H9 (cell line): ENCODE measurements around the gene XPNPEP2. TPM values are rescaled to one million over a fixed set of nuclear protein-coding genes. Genes with fewer than 3 reads are reported as not detected.

Experiments used
- DNase-seq: peaks from one replicate; pipeline ENCODE4 v3.0.0-alpha.2; 2017
- H2AFZ ChIP-seq: one replicate; pipeline ENCODE4 v1.6.1; 2013; ENCODE audit warnings: mild to moderate bottlenecking, low read length, control low read depth, moderate library complexity
- H2AK5ac ChIP-seq: 2 replicates; pipeline ENCODE4 v1.6.1; 2013; ENCODE audit warnings: low read length, control low read depth, mixed read lengths; ENCODE audit not compliant: insufficient read length
- H2BK120ac ChIP-seq: one replicate; pipeline ENCODE4 v1.6.1; 2013; ENCODE audit warnings: low read depth, mild to moderate bottlenecking, low read length, control low read depth, inconsistent platforms; ENCODE audit not compliant: poor library complexity, severe bottlenecking
- H2BK12ac ChIP-seq: 2 replicates; pipeline ENCODE4 v1.6.1; 2013; ENCODE audit warnings: low read length, control low read depth, mixed read lengths, low read depth; ENCODE audit not compliant: insufficient read length
- H2BK15ac ChIP-seq: 2 replicates; pipeline ENCODE4 v1.6.1; 2013; ENCODE audit warnings: low read depth, low read length, control low read depth
- H2BK20ac ChIP-seq: one replicate; pipeline ENCODE4 v1.6.1; 2013; ENCODE audit warnings: low read depth, mild to moderate bottlenecking, low read length, control low read depth, inconsistent platforms; ENCODE audit not compliant: poor library complexity, severe bottlenecking
- H2BK5ac ChIP-seq: 2 replicates; pipeline ENCODE4 v1.6.1; 2013; ENCODE audit warnings: low read length, control low read depth, mixed read lengths; ENCODE audit not compliant: insufficient read length
- H3K14ac ChIP-seq: 2 replicates; pipeline ENCODE4 v1.6.1; 2013; ENCODE audit warnings: low read length, control low read depth; ENCODE audit not compliant: insufficient read depth
- H3K18ac ChIP-seq: 2 replicates; pipeline ENCODE4 v1.6.1; 2013; ENCODE audit warnings: low read depth, mild to moderate bottlenecking, mixed read lengths, low read length, control low read depth; ENCODE audit not compliant: insufficient read length
- H3K23ac ChIP-seq: 2 replicates; pipeline ENCODE4 v1.6.1; 2013; ENCODE audit warnings: low read length, control low read depth, mixed read lengths, low read depth; ENCODE audit not compliant: insufficient read length
- H3K23me2 ChIP-seq: 2 replicates; pipeline ENCODE4 v1.6.1; 2013; ENCODE audit warnings: low read depth, mild to moderate bottlenecking, mixed read lengths, low read length, control low read depth; ENCODE audit not compliant: insufficient read length, poor library complexity, severe bottlenecking
- H3K27ac ChIP-seq: 2 replicates; pipeline ENCODE4 v1.5.1; 2013; ENCODE audit warnings: low read length, control low read depth, mixed read lengths, low read depth; ENCODE audit not compliant: insufficient read length
- H3K27me3 ChIP-seq: 2 replicates; pipeline ENCODE4 v1.6.1; 2013; ENCODE audit warnings: low read length, control low read depth, inconsistent platforms; ENCODE audit not compliant: insufficient read depth
- H3K4ac ChIP-seq: 2 replicates; pipeline ENCODE4 v1.6.1; 2013; ENCODE audit warnings: low read depth, mild to moderate bottlenecking, control low read depth, inconsistent platforms, low read length, moderate library complexity
- H3K4me1 ChIP-seq: 2 replicates; pipeline ENCODE4 v1.6.1; 2013; ENCODE audit warnings: low read length, control low read depth, inconsistent platforms; ENCODE audit not compliant: insufficient read depth
- H3K4me2 ChIP-seq: 2 replicates; pipeline ENCODE4 v1.6.1; 2013; ENCODE audit warnings: low read length, control low read depth, mixed read lengths; ENCODE audit not compliant: insufficient read length, insufficient read depth
- H3K56ac ChIP-seq: 2 replicates; pipeline ENCODE4 v1.6.1; 2013; ENCODE audit warnings: low read depth, mild to moderate bottlenecking, mixed read lengths, low read length, control low read depth; ENCODE audit not compliant: insufficient read length
- H3K79me1 ChIP-seq: 2 replicates; pipeline ENCODE4 v1.6.1; 2013; ENCODE audit warnings: low read depth, mild to moderate bottlenecking, moderate library complexity, low read length, control low read depth, inconsistent platforms; ENCODE audit not compliant: insufficient read depth, poor library complexity, severe bottlenecking
- H3K79me2 ChIP-seq: 2 replicates; pipeline ENCODE4 v1.6.1; 2013; ENCODE audit warnings: low read length, control low read depth, inconsistent platforms; ENCODE audit not compliant: insufficient read depth
- H3K9ac ChIP-seq: 2 replicates; pipeline ENCODE4 v1.6.1; 2013; ENCODE audit warnings: low read length, control low read depth, mixed read lengths; ENCODE audit not compliant: insufficient read length; ENCODE audit errors: extremely low read depth
- H3K9me3 ChIP-seq: one replicate; pipeline ENCODE4 v1.6.1; 2013; ENCODE audit warnings: low read depth, low read length, inconsistent platforms; ENCODE audit not compliant: control insufficient read depth
- H3T11ph ChIP-seq: one replicate; pipeline ENCODE4 v1.6.1; 2013; ENCODE audit warnings: mild to moderate bottlenecking, low read length, control low read depth, inconsistent platforms
- H4K20me1 ChIP-seq: one replicate; pipeline ENCODE4 v1.6.1; 2013; ENCODE audit not compliant: control insufficient read depth, insufficient read length, insufficient read depth
- H4K5ac ChIP-seq: 2 replicates; pipeline ENCODE4 v1.6.1; 2013; ENCODE audit warnings: low read depth, mild to moderate bottlenecking, mixed read lengths, low read length, control low read depth; ENCODE audit not compliant: insufficient read length
- H4K8ac ChIP-seq: replicated peaks from 2 replicates; pipeline ENCODE4 v1.6.1; 2013; ENCODE audit warnings: low read length, control low read depth, mixed read lengths, low read depth; ENCODE audit not compliant: insufficient read length
- H4K91ac ChIP-seq: 2 replicates; pipeline ENCODE4 v1.6.1; 2013; ENCODE audit warnings: low read depth, mild to moderate bottlenecking, moderate library complexity, mixed read lengths, low read length, control low read depth; ENCODE audit not compliant: insufficient read length
- H3K27ac Mint-ChIP-seq, 3 experiments: 2 replicates in 2 of 3; 3 replicates in 1 of 3; pipeline ENCODE4 v1.8.0; 2020 to 2021; ENCODE audit warnings: mixed read lengths in 3 of 3, mild to moderate bottlenecking in 1 of 3, moderate library complexity in 1 of 3
- H3K27me3 Mint-ChIP-seq: 2 replicates; pipeline ENCODE4 v1.8.0; 2021; ENCODE audit warnings: low read depth, mild to moderate bottlenecking, moderate library complexity, mixed read lengths
- H3K36me3 Mint-ChIP-seq, 3 experiments: 2 replicates in 2 of 3; 3 replicates in 1 of 3; pipeline ENCODE4 v1.8.0; 2020 to 2021; ENCODE audit warnings: low read depth in 3 of 3, mixed read lengths in 3 of 3; ENCODE audit not compliant: insufficient read depth in 1 of 3
- H3K4me1 Mint-ChIP-seq, 2 experiments: 2 replicates each; pipeline ENCODE4 v1.8.0; 2020; ENCODE audit warnings: mixed read lengths in 2 of 2
- H3K4me3 Mint-ChIP-seq, 2 experiments: 2 replicates in 1 of 2; 3 replicates in 1 of 2; pipeline ENCODE4 v1.8.0; 2020 to 2021; ENCODE audit warnings: mild to moderate bottlenecking in 2 of 2, mixed read lengths in 2 of 2, moderate library complexity in 1 of 2
- H3K9me3 Mint-ChIP-seq, 2 experiments: 2 replicates in 1 of 2; 3 replicates in 1 of 2; pipeline ENCODE4 v1.8.0; 2020; ENCODE audit warnings: mild to moderate bottlenecking in 2 of 2, mixed read lengths in 2 of 2, moderate library complexity in 1 of 2
- CTCF ChIP-seq: fragments of 200-600 bp; sonication (generic); conservative IDR thresholded peaks from 3 replicates; pipeline ENCODE4 v1.8.0; 2021; ENCODE audit warnings: antibody characterized with exemption, mild to moderate bottlenecking
- WGBS: extraction: QIAGEN DNeasy Blood & Tissue Kit; methylation state at CpG from one replicate; pipeline ENCODE4 v1.1.7; 2013; ENCODE audit warnings: missing lambda C conversion rate, low lambda C conversion rate, mixed read lengths; ENCODE audit not compliant: insufficient read length; ENCODE audit errors: extremely low coverage; 5-methylcytosine and 5-hydroxymethylcytosine counted together
- total RNA-seq: library from RNA; stranded (reverse); gene quantifications from 2 replicates; pipeline ENCODE4 v1.2.1, GENCODE V29; 2021

Gene XPNPEP2
- total RNA-seq, 1 experiment from 2014 or later: 0.11 TPM

- H3K4ac ChIP-seq: no peak overlapping the region
- H3K27ac ChIP-seq: no peak overlapping the region
- no peak overlapping the region for H3K23ac ChIP-seq
- no peak overlapping the region for H4K91ac ChIP-seq
- Mint-ChIP-seq H3K27ac (peak overlapping the region in 1 of 3 experiments; percentile 80; a peak in 1 of 7 replicates), H3K36me3 (no peaks in the 10 kb centered on the region; a peak in 1 of 7 replicates), H3K27me3 (peaks cover 3% of the 10 kb centered on the region), H3K9me3 (peaks cover 0 to 52% of the 10 kb centered on the region in 2 experiments; a peak in 2 of 5 replicates), H3K4me1 (peaks cover 13 to 19% of the 10 kb centered on the region in 2 experiments), H3K4me3 (no peak overlapping the region)
- WGBS: no CpG with 5 or more reads among the region's 4 CpGs
- TF ChIP-seq CTCF: no peak
- no peak overlapping the region for H2BK120ac ChIP-seq
- no peak overlapping the region for H2BK12ac ChIP-seq
- no peaks in the 10 kb centered on the region for H3K79me2 ChIP-seq
- H2AK5ac ChIP-seq: no peak overlapping the region
- peaks cover 4% of the 10 kb centered on the region; the same call in 1 of the 2 replicates for H3K4me1 ChIP-seq
- no peak overlapping the region for H2AFZ ChIP-seq
- H3K9me3 ChIP-seq: no peaks in the 10 kb centered on the region
- no peak overlapping the region for H2BK15ac ChIP-seq
- no peaks in the 10 kb centered on the region for H4K20me1 ChIP-seq
- H3K56ac ChIP-seq: no peak overlapping the region
- no peak overlapping the region for H3K4me2 ChIP-seq
- no peak overlapping the region for H3T11ph ChIP-seq
- no peak overlapping the region for H3K9ac ChIP-seq
- no peak overlapping the region for H2BK5ac ChIP-seq
- no peak for DNase-seq
- H3K18ac ChIP-seq: no peak overlapping the region
- no peak overlapping the region for H3K14ac ChIP-seq
- no peaks in the 10 kb centered on the region for H3K27me3 ChIP-seq
- no peak overlapping the region for H4K5ac ChIP-seq
- no peaks in the 10 kb centered on the region for H3K79me1 ChIP-seq
- no peak overlapping the region for H4K8ac ChIP-seq
- H3K23me2 ChIP-seq: no peaks in the 10 kb centered on the region
- no peak overlapping the region for H2BK20ac ChIP-seq
Observed at GRCh38 chrX:129773649-129774458, 35.1 kb downstream of the XPNPEP2 start.
